NB4 (cell line): ENCODE data around the gene BNC2.

Experiments used
- MYC ChIP-seq: IDR thresholded peaks from 2 replicates; pipeline ENCODE4 v1.6.1; 2011; ENCODE audit warnings: low read depth, low read length
- POLR2A ChIP-seq: IDR thresholded peaks from 2 replicates; pipeline ENCODE4 v1.6.1; 2011; ENCODE audit warnings: mild to moderate bottlenecking; ENCODE audit not compliant: insufficient read length; ENCODE audit errors: extremely low read depth
- TF ChIP-seq, protein P1 (sequence below): IDR thresholded peaks from one replicate; pipeline ENCODE4 v1.5.1; 2012; ENCODE audit warnings: low read depth, low read length
- TF ChIP-seq, protein P2 (sequence below): IDR thresholded peaks from 2 replicates; pipeline ENCODE4 v1.6.1; 2011; ENCODE audit warnings: low read depth, low read length

DNA sequence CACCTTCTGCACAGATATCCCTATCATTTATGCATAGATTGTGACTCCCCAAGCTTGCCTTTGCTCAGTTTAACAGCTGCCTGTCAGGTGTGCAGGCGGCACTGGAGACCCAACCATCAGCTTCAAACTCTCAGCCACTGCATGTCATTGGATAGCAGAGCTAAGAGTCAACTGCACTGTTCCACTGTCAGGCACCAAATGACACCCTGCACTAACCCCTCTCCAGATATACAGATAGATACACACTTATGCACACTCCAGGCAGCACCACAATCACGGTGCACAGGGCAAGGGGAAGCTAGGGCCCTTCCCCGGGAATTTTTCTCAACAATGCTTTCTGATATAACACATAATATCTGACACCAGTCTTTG lies 142.3 kb downstream of the BNC2 start:
- TF ChIP-seq, protein P1, sequence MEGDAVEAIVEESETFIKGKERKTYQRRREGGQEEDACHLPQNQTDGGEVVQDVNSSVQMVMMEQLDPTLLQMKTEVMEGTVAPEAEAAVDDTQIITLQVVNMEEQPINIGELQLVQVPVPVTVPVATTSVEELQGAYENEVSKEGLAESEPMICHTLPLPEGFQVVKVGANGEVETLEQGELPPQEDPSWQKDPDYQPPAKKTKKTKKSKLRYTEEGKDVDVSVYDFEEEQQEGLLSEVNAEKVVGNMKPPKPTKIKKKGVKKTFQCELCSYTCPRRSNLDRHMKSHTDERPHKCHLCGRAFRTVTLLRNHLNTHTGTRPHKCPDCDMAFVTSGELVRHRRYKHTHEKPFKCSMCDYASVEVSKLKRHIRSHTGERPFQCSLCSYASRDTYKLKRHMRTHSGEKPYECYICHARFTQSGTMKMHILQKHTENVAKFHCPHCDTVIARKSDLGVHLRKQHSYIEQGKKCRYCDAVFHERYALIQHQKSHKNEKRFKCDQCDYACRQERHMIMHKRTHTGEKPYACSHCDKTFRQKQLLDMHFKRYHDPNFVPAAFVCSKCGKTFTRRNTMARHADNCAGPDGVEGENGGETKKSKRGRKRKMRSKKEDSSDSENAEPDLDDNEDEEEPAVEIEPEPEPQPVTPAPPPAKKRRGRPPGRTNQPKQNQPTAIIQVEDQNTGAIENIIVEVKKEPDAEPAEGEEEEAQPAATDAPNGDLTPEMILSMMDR: no peak
- TF ChIP-seq, protein P2, sequence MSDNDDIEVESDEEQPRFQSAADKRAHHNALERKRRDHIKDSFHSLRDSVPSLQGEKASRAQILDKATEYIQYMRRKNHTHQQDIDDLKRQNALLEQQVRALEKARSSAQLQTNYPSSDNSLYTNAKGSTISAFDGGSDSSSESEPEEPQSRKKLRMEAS: no peak
- TF ChIP-seq POLR2A (no peak), MYC (no peak)
